Left lung (tissue), 14 donors: ENCODE measurements around the gene MCIDAS. TPM values are rescaled to one million over a fixed set of nuclear protein-coding genes. Genes with fewer than 3 reads are reported as not detected.

ENCODE experiments used
- ATAC-seq: fragments of 200-7000 bp; cut with Tn5 transposase; one replicate; pipeline ENCODE4 v1.9.1; 2020; ENCODE audit warnings: moderate library complexity
- DNase-seq, 4 donors: peaks; one replicate each; pipeline ENCODE4 v3.0.0-alpha.2; 2013 to 2020
- H3K27ac ChIP-seq, 2 donors: fragments of 200-600 bp; sonication (generic) in 1 of 2; one replicate each; pipeline versions ENCODE4 v1.5.0 to v1.8.0; 2020 to 2021
- H3K27me3 ChIP-seq, 2 donors: fragments of 200-600 bp; sonication (generic) in 1 of 2; one replicate each; pipeline versions ENCODE4 v1.5.0 to v1.8.0; 2020 to 2021
- H3K36me3 ChIP-seq, 2 donors: fragments of 200-600 bp; sonication (generic) in 1 of 2; one replicate each; pipeline versions ENCODE4 v1.5.0 to v1.8.0; 2020 to 2021
- H3K4me1 ChIP-seq, 2 donors: fragments of 200-600 bp; one replicate each; pipeline ENCODE4 v1.8.0; 2021
- H3K4me3 ChIP-seq, 2 donors: fragments of 200-600 bp; sonication (generic) in 1 of 2; one replicate each; pipeline versions ENCODE4 v1.5.0 to v1.8.0; 2020 to 2021; ENCODE audit warnings: mild to moderate bottlenecking in 1 of 2
- H3K9me3 ChIP-seq, 2 donors: fragments of 200-600 bp; sonication (generic) in 1 of 2; one replicate each; pipeline versions ENCODE4 v1.5.0 to v1.8.0; 2020 to 2021
- intact Hi-C, 2 donors: fragments of 100-400 bp; cut with DNase I; formaldehyde crosslinking; loops; one replicate each; pipeline versions ENCODE4 v1.11.2 to v1.14.2; 2022
- long read RNA-seq, 12 donors: library from polyadenylated mRNA in 2 of 12; unstranded in 2 of 12; transcript quantifications; one replicate each; pipeline ENCODE4 v2.0.0 and lab custom pipeline, GENCODE V29; 2019 to 2026
- polyA plus RNA-seq, 6 donors: library from polyadenylated mRNA; unstranded; fragments of 120-200 nt; gene quantifications; one replicate each; pipeline ENCODE4 v1.2.1, GENCODE V29; 2013; ENCODE audit not compliant: insufficient read length in 6 of 6
- total RNA-seq, 2 donors: library from RNA; stranded (reverse); fragmentation: NEBNext Ultra II Directional; extraction: Animal tissue kit (Norgen Biotek cat#: 25700); gene quantifications; one replicate each; pipeline ENCODE4 v1.2.1, GENCODE V29; 2021
- TF ChIP-seq, protein P1 (sequence below), 2 donors: fragments of 200-600 bp; sonication (generic) in 1 of 2; IDR thresholded peaks; one replicate each; pipeline versions ENCODE4 v1.5.0 to v1.8.0; 2021; ENCODE audit warnings: antibody characterized with exemption in 2 of 2
- donor health status: DM: no; HTN: yes; CAD: no.
- donor health status: DM: no; HTN: no; CAD: no.

Gene MCIDAS
- total RNA-seq (not detected), polyA plus RNA-seq (1 to 10 TPM in 4 of 6 donors, under 1 TPM in 2; 0.51 to 2.1 (median 1.4) TPM)
- long read RNA-seq, donor 1 = 0 reads
- long read RNA-seq, donor 2, partial matches to known transcripts = 0 of 1 reads
- long read RNA-seq, donor 2, other reads (novel, unspliced or antisense) = 0 of 1 reads
- long read RNA-seq, donor 3 = 0 reads
- long read RNA-seq, donor 4 = 0 reads
- long read RNA-seq, donor 5, partial matches to known transcripts = 0 of 3 reads
- long read RNA-seq, donor 5, other reads (novel, unspliced or antisense) = 0 of 3 reads
- long read RNA-seq, donor 6 = 0 reads
- long read RNA-seq, donor 7 = 0 reads
- long read RNA-seq, donor 8 = 0 reads
- long read RNA-seq, donor 9 = 0 reads
- long read RNA-seq, donor 10 = 0 reads
- long read RNA-seq, donor 11 = 0 reads
- long read RNA-seq, donor 12, partial matches to known transcripts = 0 of 1 reads
- long read RNA-seq, donor 12, other reads (novel, unspliced or antisense) = 0 of 1 reads

DNA sequence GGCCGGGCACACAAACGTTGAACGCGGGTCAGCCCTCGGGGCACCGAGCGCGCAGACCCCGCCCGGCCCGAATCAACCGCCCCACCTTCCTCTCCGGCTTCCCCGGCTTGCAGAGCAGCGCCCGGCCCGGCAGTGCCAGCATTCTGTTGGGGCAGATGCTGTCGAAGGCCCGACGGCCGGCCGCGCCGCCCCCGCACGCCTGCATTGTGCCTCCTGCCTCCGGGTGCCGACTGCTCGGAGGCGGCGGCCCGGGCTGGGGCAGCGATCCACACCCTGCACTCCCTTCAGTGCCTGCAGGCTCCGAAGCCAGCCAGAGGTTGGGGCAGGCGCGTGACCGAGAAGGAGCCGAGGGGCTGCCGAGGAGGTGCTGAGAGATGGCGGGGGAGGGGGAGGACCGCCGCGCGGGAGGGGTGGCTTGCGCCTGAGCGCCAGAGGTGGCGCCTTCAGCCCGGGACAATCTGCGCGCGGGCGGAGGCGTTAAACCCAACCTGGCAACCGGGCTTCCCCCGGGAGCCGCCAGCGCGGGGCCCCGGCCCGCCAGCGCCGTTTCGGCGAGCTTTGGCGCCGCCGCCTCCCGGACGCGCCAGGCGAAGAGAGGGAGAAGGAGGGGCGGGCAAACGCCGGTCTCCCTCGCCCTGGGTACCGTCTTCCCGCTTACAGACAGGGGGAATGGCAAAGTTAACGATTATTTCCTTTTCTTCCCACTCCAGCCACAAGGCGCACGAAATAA, at the start of gene MCIDAS:
TSS of gene MCIDAS (minus strand) at position 382 of the 730 bp plus-strand sequence. CDS start at position 205, 177 bp downstream.
- peaks cover 7 to 38% of the 10 kb centered on the region in 2 donors for H3K4me1 ChIP-seq
- TF ChIP-seq, protein P1, sequence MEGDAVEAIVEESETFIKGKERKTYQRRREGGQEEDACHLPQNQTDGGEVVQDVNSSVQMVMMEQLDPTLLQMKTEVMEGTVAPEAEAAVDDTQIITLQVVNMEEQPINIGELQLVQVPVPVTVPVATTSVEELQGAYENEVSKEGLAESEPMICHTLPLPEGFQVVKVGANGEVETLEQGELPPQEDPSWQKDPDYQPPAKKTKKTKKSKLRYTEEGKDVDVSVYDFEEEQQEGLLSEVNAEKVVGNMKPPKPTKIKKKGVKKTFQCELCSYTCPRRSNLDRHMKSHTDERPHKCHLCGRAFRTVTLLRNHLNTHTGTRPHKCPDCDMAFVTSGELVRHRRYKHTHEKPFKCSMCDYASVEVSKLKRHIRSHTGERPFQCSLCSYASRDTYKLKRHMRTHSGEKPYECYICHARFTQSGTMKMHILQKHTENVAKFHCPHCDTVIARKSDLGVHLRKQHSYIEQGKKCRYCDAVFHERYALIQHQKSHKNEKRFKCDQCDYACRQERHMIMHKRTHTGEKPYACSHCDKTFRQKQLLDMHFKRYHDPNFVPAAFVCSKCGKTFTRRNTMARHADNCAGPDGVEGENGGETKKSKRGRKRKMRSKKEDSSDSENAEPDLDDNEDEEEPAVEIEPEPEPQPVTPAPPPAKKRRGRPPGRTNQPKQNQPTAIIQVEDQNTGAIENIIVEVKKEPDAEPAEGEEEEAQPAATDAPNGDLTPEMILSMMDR (IDR thresholded peaks at IDR 0.05) = no peak
- peak within 1 kb of the TSS; percentile 6 to 23 for H3K4me3 ChIP-seq
- no peak within 1 kb of the TSS for H3K27ac ChIP-seq
- no peaks in the 10 kb centered on the region for H3K9me3 ChIP-seq
- DNase-seq (peak in 2 of 4 donors; percentile 55 to 81), ATAC-seq (peak; percentile 64)
- H3K27me3 ChIP-seq = peaks cover 100% of the 10 kb centered on the region in 2 donors
- H3K36me3 ChIP-seq = no peaks in the 10 kb centered on the region
- intact Hi-C loops = no loop called here

DNA sequence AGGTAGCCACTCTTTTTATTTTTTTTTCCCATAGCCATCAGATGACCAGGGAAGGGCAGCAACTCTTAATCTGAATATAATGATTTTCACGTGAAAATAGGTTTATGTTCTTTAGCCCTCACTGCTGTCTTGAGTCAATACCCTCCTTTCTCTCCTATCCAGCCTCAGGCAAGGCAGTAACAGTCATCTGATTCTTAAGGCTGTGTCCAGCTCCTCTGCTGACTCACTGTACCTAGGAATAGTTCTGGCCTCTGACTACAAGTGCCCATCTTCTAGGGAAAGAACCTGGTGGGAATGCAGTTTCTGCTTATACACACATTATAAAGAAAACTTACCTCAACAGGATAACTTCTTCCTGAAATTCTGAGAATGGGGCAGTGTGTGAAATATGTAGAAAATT, 49.7 kb upstream of the MCIDAS start:
- DNase-seq (no peak), ATAC-seq (no peak)
- Histone ChIP-seq H3K4me1 (no peaks in the 10 kb centered on the region), H3K9me3 (no peaks in the 10 kb centered on the region), H3K4me3 (no peak overlapping the region), H3K27me3 (no peaks in the 10 kb centered on the region), H3K36me3 (peaks cover 0 to 100% of the 10 kb centered on the region in 2 donors), H3K27ac (no peak overlapping the region)
- TF ChIP-seq, protein P1 (IDR thresholded peaks at IDR 0.05) = no peak
- intact Hi-C loops = no loop called here

GRCh38 chr5:55258339-55258738, 31.2 kb upstream of the MCIDAS start:
- no peak for ATAC-seq
- no peak overlapping the region for H3K27ac ChIP-seq
- H3K36me3 ChIP-seq = peaks cover 0 to 90% of the 10 kb centered on the region in 2 donors
- TF ChIP-seq, protein P1 (IDR thresholded peaks at IDR 0.05) = no peak
- H3K27me3 ChIP-seq = no peaks in the 10 kb centered on the region
- H3K9me3 ChIP-seq = no peaks in the 10 kb centered on the region
- H3K4me1 ChIP-seq = no peaks in the 10 kb centered on the region
- intact Hi-C loops = no loop called here
- DNase-seq = no peak
- no peak overlapping the region for H3K4me3 ChIP-seq

DNA sequence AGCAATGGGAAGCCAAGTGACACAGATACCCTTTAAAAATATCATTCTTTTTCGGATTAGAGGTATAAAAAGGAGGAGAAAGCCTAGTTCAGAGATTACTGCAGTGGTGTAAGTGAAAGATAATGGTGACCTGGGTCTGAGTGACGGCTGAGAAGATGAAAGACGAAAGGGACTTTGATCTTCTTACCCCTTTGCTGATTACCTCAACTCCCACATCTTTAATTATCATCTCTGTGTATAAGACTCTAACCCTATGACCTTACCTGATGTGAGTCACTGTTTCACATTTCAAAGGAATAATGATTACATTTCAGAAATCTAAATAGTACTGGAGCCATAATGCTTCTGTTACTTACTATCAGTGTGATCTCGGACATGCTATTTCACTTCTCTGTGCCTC, 27.7 kb upstream of the MCIDAS start:
- H3K4me3 ChIP-seq = no peak overlapping the region
- no peak overlapping the region for H3K27ac ChIP-seq
- TF ChIP-seq, protein P1 (IDR thresholded peaks at IDR 0.05) = no peak
- no peaks in the 10 kb centered on the region for H3K4me1 ChIP-seq
- ATAC-seq = no peak
- H3K27me3 ChIP-seq = no peaks in the 10 kb centered on the region
- intact Hi-C loops = no loop called here
- no peak for DNase-seq
- H3K9me3 ChIP-seq = no peaks in the 10 kb centered on the region
- H3K36me3 ChIP-seq = peaks cover 0 to 56% of the 10 kb centered on the region in 2 donors

- Histone ChIP-seq H3K27me3 (no peaks in the 10 kb centered on the region), H3K4me1 (no peaks in the 10 kb centered on the region), H3K9me3 (peaks cover 0 to 18% of the 10 kb centered on the region in 2 donors), H3K4me3 (no peak overlapping the region), H3K36me3 (peaks cover 0 to 9% of the 10 kb centered on the region in 2 donors), H3K27ac (no peak overlapping the region)
- no peak for DNase-seq
- no peak for ATAC-seq
- intact Hi-C loops = no loop called here
- TF ChIP-seq, protein P1 (IDR thresholded peaks at IDR 0.05) = no peak
Measured at GRCh38 chr5:55250064-55250463, 22.9 kb upstream of the MCIDAS start.
